Mesothelial cell of epicardium (in vitro differentiated cells): Measurements from ENCODE around the gene PCSK2. TPM values are rescaled to one million over a fixed set of nuclear protein-coding genes. Genes with fewer than 3 reads are reported as not detected.
A peak's percentile ranks its signal among the peaks of the same experiment; 100 is the strongest.

Experiments used
- DNase-seq, 2 experiments: peaks; one replicate each; pipeline ENCODE4 v3.0.0; 2021; ENCODE audit warnings: low spot score in 2 of 2; ENCODE audit not compliant: unreplicated experiment in 2 of 2
- H3K27ac Mint-ChIP-seq: 2 replicates; pipeline ENCODE4 v1.8.0; 2021; ENCODE audit warnings: mixed read lengths
- H3K27me3 Mint-ChIP-seq: 2 replicates; pipeline ENCODE4 v1.8.0; 2021; ENCODE audit warnings: low read depth, mixed read lengths
- H3K36me3 Mint-ChIP-seq: 2 replicates; pipeline ENCODE4 v1.8.0; 2021; ENCODE audit warnings: mixed read lengths
- H3K4me1 Mint-ChIP-seq: 2 replicates; pipeline ENCODE4 v1.8.0; 2021; ENCODE audit warnings: mixed read lengths
- H3K4me3 Mint-ChIP-seq: 2 replicates; pipeline ENCODE4 v1.8.0; 2021; ENCODE audit warnings: mild to moderate bottlenecking, moderate library complexity, mixed read lengths
- H3K9me3 Mint-ChIP-seq: 2 replicates; pipeline ENCODE4 v1.8.0; 2021; ENCODE audit warnings: mixed read lengths
- CTCF ChIP-seq: fragments of 200-600 bp; sonication (generic); IDR thresholded peaks from one replicate; pipeline ENCODE4 v1.5.0; 2021; ENCODE audit warnings: antibody characterized with exemption; ENCODE audit not compliant: unreplicated experiment
- total RNA-seq: library from RNA; stranded (reverse); gene quantifications from 3 replicates; pipeline ENCODE4 v1.2.1, GENCODE V29; 2021

The PCSK2 gene
- total RNA-seq, 1 donor from 2014 or later = 0.38 TPM

- no peak for DNase-seq
- no peak for TF ChIP-seq CTCF
- peaks cover 3% of the 10 kb centered on the region for H3K4me1 Mint-ChIP-seq
Observed at GRCh38 chr20:17518339-17519052, 291.7 kb downstream of the PCSK2 start.

GRCh38 chr20:17519606-17520285 is 292.9 kb downstream of the PCSK2 start:
- no peaks in the 10 kb centered on the region for H3K9me3 Mint-ChIP-seq
- no peak overlapping the region for H3K27ac Mint-ChIP-seq
- no peaks in the 10 kb centered on the region for H3K27me3 Mint-ChIP-seq
- TF ChIP-seq CTCF = no peak
- H3K4me3 Mint-ChIP-seq = no peak overlapping the region
- peaks cover 3% of the 10 kb centered on the region for H3K4me1 Mint-ChIP-seq
- no peak for DNase-seq
- H3K36me3 Mint-ChIP-seq = no peaks in the 10 kb centered on the region

More at GRCh38 chr20:17518339-17519052, 291.7 kb downstream of the PCSK2 start:
- no peaks in the 10 kb centered on the region for H3K9me3 Mint-ChIP-seq
- H3K36me3 Mint-ChIP-seq = no peaks in the 10 kb centered on the region
- H3K4me3 Mint-ChIP-seq = no peak overlapping the region
- H3K27ac Mint-ChIP-seq = no peak overlapping the region
- no peaks in the 10 kb centered on the region for H3K27me3 Mint-ChIP-seq

- no peaks in the 10 kb centered on the region for H3K36me3 Mint-ChIP-seq
- no peak overlapping the region for H3K4me3 Mint-ChIP-seq
- no peaks in the 10 kb centered on the region for H3K27me3 Mint-ChIP-seq
- H3K27ac Mint-ChIP-seq = peak overlapping the region; percentile 14
- no peak for TF ChIP-seq CTCF
- DNase-seq = no peak
- peaks cover 3% of the 10 kb centered on the region for H3K4me1 Mint-ChIP-seq
- H3K9me3 Mint-ChIP-seq = no peaks in the 10 kb centered on the region
Observed at GRCh38 chr20:17520583-17520982, 293.7 kb downstream of the PCSK2 start.

- peaks cover 3% of the 10 kb centered on the region for H3K4me1 Mint-ChIP-seq
- no peak for DNase-seq
- no peaks in the 10 kb centered on the region for H3K36me3 Mint-ChIP-seq
- no peaks in the 10 kb centered on the region for H3K9me3 Mint-ChIP-seq
- H3K27ac Mint-ChIP-seq = no peak overlapping the region
- TF ChIP-seq CTCF = no peak
- no peak overlapping the region for H3K4me3 Mint-ChIP-seq
- no peaks in the 10 kb centered on the region for H3K27me3 Mint-ChIP-seq
Observed at GRCh38 chr20:17522528-17522927, 295.7 kb downstream of the PCSK2 start.

DNA sequence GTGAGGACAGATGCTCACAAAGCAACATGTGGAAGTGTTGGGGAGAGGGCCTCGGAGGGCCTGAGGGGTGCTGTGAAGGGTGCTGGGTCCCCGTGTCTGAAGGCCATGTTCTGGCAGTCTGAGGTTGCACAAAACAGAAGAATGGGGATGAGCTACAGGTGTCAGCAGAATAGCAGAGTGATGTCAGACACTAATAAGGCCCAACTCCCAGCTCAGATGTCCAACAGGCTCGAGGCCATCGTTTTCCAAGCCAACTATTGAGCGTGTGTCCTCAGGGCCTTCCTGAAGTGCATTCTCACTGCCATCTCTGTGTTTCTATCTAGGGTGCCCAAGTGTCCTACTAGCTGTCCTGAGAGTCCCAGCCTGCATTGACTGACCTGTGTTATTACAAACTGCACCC is 296.5 kb downstream of the PCSK2 start:
- Mint-ChIP-seq H3K4me3 (no peak overlapping the region), H3K9me3 (no peaks in the 10 kb centered on the region), H3K4me1 (peaks cover 3% of the 10 kb centered on the region), H3K27me3 (no peaks in the 10 kb centered on the region), H3K27ac (no peak overlapping the region), H3K36me3 (no peaks in the 10 kb centered on the region)
- DNase-seq = no peak
- no peak for TF ChIP-seq CTCF
